GM21447 (cell line): Measurements from ENCODE around the gene LY6G5C.
"Not testable (repeated sequence)": the region's sequence is repeated elsewhere in the genome, so short reads cannot be mapped to it uniquely, and the experiment has no call there.

ENCODE experiments used
- ATAC-seq: cut with Tn5 transposase; IDR thresholded peaks from one replicate; pipeline ENCODE4 v1.9.1; 2021; ENCODE audit not compliant: unreplicated experiment

The LY6G5C gene

DNA sequence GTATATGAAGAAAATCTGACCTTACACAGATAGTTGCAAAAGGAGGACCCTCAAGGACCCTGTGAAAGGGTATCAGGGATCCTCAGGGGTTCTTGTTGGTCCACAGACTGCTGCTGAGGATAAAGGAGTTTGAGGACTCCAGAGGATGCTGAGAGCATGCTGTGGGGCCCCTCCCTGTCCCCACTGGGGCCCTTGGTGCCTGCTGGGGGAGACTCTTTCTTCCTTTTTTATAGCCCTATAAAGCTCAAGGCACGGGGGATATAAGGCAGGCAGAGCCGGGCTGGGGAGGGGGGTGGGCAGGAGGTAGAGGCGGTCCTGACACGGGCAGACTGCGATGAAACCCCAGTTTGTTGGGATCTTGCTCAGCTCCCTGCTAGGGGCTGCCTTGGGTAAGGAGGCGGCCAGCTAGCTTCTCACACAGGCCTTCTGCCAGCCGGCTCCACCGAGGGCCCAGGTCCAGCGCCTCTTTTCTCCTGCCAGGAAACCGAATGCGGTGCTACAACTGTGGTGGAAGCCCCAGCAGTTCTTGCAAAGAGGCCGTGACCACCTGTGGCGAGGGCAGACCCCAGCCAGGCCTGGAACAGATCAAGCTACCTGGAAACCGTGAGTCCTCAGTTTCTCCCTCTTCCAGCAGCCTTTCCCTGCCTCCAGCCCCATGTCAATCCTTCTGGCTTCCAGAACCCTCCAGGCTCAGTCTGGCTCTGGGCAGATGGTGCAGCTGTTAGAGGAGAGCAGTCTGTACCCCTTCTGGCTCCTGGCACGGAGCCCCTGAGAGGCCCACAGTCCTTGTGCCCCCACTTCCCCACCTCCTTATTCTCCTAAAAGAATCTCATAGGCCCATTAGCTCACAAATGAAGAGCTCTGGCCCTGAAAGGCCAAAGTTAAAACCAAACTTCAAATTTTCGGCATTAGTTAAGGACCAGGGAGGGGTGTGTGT is 34.4 kb upstream of the LY6G5C start, which contains the start of gene LY6G6D:
LY6G6D (plus strand) TSS at position 327 of the 937 bp plus-strand sequence; CDS start at position 335, 8 bp downstream.
- ATAC-seq = no peak

DNA sequence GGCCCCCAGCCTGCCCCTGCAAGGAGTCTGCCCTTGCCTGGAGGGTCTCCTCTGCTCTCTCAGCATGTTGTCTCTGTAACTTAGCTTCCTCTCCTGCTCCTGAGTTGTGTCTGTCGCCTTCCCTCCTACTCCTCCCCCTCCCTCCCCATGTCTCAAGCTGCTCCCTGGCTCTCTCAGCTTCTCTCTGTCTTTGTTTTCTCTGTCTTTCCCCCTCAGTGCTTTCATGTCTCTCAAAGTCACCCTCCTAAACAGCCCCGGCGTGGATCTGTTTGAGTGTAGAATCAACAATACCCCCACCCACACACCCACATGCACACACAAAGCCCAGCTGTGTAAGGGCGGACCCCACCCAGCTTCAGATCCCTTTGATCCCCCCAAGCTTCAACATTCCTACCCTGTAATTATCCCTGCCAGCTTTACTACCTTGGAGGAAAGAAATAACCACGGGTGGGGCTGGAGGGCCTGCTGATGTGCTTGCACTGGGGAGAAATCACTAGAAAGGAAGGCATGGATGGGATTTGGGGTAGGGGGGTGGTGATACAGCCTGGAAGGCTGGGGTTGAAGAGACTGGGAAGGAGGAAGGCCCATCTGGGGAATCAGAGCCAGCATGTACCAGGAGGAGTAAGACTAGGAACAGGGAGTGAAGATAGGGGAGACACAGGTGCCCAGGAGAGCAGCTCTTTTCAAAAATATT is 33.3 kb upstream of the LY6G5C start:
- ATAC-seq = no peak

DNA sequence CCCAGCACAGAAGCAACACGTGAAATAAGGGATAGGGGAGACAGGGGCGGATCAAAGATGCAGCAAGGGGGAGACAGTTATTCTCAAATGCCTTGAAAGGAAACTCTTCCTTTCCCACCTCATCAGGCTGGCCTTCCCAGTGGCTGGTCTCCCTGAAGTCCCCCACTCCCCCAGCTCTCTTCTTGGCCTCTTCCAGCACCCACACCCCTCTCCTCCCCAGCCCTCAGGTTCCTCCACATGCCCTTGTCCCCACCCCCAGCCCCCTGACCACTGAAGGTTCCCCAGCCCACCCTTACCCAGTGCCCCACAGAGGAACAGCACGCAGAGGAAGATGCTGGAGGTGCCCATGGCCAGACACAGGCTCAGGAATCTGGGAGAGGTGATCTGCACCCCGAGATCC is 32.6 kb upstream of the LY6G5C start:
- no peak for ATAC-seq

- ATAC-seq = no peak
Measured at GRCh38 chr6:31712296-31712695, 31.4 kb upstream of the LY6G5C start.

DNA sequence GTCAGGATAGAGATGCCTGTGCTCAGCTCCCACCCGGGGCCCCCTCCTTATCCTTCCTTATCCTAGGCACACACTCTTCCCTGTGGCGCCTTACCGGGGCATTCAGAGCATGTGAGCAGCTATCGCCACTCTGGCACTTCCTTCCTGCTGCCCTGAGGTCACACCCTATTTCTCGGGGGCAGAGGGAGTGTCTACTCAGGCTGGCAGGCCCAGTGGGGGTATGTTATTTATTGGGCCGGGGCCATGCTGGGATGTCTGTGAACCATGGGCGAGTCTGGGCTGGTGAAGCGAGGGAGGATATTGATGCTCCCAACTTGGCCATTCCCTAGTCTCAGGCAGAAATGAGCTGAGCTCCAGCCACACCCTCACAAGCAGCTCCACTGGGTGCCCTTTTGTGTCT is 30.4 kb upstream of the LY6G5C start:
- ATAC-seq = no peak

- ATAC-seq = no peak
Measured at GRCh38 chr6:31710523-31711219, 29.8 kb upstream of the LY6G5C start.

DNA sequence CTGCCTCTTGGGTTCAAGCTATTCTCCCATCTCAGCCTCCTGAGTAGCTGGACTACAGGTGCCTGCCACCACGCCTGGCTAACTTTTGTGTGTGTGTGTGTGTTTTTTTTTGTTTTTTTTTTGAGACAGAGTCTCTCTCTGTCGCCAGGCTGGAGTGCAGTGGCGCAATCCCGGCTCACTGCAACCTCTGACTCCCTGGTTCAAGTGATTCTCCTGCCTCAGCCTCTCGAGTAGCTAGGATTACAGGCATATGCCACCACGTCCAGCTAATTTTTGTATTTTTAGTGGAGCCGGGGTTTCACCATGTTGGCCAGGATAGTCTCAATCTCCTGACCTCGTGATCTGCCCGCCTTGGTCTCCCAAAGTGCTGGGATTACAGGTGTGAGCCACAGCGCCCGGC is 28.3 kb upstream of the LY6G5C start:
- not testable (repeated sequence) for ATAC-seq

DNA sequence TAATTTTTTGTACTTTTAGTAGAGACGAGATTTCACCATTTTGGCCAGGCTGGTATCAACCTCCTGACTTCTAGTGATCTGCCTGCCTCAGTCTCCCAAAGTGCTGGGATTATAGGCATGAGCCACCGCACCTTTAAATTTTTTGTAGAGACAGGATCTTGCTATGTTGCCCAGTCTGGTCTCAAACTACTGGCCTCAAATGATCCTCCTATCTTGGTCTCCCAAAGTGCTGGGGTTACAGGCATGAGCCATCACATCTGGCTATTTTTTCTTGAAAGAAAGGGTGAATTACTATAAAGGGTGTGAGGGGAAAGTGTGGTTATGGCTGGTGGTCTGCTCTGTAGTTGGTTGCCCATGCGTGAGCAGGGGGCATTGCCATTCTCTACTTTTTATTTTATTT is 27.4 kb upstream of the LY6G5C start:
- ATAC-seq = no peak

DNA sequence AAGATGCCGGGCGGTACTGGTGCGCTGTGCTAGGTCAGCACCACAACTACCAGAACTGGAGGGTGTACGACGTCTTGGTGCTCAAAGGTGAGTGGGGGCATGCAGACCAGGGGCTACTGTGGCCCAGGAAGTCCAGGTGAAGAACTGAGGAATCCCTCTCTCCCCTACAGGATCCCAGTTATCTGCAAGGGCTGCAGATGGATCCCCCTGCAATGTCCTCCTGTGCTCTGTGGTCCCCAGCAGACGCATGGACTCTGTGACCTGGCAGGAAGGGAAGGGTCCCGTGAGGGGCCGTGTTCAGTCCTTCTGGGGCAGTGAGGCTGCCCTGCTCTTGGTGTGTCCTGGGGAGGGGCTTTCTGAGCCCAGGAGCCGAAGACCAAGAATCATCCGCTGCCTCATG is 26.8 kb upstream of the LY6G5C start:
- ATAC-seq = no peak

DNA sequence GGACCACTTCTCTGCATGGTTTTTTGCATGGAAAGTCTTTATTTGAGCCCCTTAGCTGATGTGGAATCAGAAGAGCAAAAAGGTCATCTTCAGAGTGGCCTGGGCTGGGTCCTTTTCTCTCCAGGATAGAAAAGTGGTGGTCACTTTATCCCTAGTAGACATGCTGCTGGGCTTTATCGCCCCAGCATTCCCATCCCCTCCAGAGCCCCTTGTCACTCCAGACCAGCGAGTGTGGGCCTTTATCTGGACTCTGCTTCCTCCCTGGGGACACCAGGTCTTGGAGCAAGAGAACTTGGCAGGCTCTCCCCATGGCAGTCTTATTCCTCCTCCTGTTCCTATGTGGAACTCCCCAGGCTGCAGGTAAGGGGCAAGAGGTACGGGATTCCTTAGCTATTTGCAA is 25.7 kb upstream of the LY6G5C start, which contains the start of gene LY6G6F:
LY6G6F (plus strand) TSS at position 268 of the 400 bp plus-strand sequence; CDS start at position 309, 41 bp downstream.
- no peak for ATAC-seq

- no peak for ATAC-seq
Measured at GRCh38 chr6:31705931-31706330, 25.1 kb upstream of the LY6G5C start.

- peak; percentile 91 for ATAC-seq
Measured at GRCh38 chr6:31702819-31703716, 22.2 kb upstream of the LY6G5C start, which contains the start of gene ABHD16A. ABHD16A (minus strand) TSS chr6:31703324; CDS start chr6:31703281, 43 bp downstream.

DNA sequence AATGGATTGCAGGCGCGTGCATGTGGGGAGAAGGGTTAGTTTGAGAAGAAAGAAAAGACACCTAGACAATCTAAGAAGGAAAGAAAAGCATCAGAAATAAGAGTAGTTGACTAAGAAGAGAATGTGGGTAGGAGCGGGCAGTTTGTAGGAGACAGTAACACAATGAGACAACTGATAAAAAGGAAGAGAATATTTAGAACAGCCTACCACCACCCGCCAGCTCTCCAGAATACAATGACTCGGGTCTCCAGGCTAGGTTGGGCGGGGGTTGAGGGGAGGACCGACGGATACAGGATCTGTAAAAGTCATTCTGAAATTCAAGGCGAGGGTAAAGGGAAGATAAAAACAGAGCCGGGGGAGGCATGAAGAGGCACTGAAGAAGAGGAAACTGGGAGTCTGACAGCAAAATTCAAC is 21.5 kb upstream of the LY6G5C start:
- ATAC-seq = peak; percentile 11

- ATAC-seq = no peak
Measured at GRCh38 chr6:31701666-31702404, 21.0 kb upstream of the LY6G5C start.

DNA sequence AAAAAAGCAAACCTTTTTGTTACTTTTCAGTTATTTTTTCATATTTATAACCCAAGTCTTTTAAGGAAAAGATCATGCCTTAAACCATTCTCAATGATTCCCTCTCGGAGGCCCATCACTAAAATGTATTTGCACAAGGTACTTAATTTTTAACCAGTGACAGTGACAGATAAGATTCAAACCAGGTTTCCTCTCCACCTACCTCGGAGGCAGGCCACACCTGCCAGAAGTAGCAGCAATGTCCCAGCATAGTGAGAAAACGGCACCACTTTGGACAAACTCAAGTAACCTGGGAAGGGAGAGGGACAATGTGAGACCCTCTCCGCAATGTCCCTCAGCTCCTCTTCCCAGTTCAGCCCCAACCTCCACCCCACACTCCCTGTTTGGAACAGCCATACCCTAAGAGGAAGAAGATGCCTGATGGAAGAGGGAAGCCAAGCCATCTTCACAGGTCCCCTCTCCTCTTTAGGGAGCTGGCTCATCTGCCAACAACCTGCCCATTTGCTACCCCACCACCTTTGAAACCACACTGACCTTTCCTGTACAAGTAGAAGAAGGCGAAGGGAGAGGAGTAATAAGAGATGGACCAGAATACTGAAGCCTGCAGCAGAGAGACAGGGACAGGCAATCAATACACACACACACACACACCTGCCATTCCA is 20.0 kb upstream of the LY6G5C start:
- ATAC-seq = no peak

DNA sequence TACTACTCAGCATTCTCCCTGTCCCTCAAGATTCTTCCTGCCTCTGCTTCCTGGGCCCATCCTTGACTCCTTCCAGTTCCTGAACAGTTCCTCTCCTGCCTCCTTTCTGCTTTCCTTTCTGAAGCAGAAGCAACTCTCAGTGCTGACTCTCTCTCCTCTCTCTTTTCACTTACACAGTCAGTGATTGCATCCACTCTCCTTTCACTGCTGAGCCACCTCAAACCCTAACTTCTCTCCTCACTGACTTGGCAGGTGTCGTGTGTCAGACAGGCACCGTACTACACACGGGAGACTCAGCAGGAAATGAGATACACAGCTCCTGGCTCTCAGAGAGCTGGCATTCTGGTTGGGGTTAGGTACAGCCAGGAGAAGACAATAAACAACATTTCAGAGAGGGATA is 16.7 kb upstream of the LY6G5C start:
- ATAC-seq = no peak

DNA sequence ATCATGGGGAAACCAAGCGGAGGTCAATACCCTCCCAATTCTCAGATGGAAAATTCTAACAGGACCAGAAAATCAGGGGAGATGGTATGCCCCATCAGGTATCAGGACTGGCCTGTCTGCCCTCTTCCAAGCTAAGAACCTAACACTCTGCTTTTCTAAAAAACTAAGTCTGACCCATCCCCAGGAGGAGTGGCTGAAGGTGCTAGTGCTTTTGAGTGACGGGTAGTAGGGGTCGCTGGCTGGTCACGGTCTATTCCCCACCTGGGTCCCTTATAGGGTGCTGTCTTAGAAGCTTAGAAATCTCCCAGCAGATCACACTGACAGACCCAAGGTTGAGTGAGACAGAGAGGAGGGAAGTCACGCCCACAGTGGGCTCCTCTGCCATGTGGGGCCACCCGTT is 12.7 kb upstream of the LY6G5C start:
- no peak for ATAC-seq

DNA sequence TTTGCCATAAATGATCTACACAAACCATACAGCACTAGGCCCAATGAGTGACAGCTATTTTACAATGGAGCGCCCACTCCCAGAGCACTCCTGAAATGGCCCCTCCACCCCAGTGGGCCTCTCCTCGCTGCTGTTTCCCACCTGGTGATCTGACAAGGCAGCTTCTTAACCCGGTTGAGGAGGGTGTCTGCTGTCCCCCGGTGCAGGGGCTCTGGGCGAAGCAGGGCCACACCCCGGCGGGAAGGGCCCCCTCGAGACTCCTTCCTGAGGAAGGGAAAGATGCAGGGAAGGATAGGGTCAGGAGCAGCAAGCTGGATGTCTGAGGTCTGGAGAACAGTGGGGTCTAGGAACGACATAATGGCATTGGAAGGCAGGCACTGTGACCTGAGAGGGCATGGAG is 12.0 kb upstream of the LY6G5C start:
- no peak for ATAC-seq

- ATAC-seq = no peak
Measured at GRCh38 chr6:31692353-31692752, 11.5 kb upstream of the LY6G5C start.
